Activated effector memory CD4-positive, alpha-beta T cell treated with anti-CD3 and anti-CD28 coated beads, Interleukin-2, amount 50 U/mL, for 16 hours (primary cell): ENCODE data around the gene C22orf39.
A peak's percentile ranks its signal among the peaks of the same experiment; 100 is the strongest.
"Not testable (repeated sequence)": the region's sequence is repeated elsewhere in the genome, so short reads cannot be mapped to it uniquely, and the experiment has no call there.

ENCODE experiments used
- DNase-seq: peaks from one replicate; pipeline ENCODE4 v3.0.0-alpha.2; 2020

The C22orf39 gene

DNA sequence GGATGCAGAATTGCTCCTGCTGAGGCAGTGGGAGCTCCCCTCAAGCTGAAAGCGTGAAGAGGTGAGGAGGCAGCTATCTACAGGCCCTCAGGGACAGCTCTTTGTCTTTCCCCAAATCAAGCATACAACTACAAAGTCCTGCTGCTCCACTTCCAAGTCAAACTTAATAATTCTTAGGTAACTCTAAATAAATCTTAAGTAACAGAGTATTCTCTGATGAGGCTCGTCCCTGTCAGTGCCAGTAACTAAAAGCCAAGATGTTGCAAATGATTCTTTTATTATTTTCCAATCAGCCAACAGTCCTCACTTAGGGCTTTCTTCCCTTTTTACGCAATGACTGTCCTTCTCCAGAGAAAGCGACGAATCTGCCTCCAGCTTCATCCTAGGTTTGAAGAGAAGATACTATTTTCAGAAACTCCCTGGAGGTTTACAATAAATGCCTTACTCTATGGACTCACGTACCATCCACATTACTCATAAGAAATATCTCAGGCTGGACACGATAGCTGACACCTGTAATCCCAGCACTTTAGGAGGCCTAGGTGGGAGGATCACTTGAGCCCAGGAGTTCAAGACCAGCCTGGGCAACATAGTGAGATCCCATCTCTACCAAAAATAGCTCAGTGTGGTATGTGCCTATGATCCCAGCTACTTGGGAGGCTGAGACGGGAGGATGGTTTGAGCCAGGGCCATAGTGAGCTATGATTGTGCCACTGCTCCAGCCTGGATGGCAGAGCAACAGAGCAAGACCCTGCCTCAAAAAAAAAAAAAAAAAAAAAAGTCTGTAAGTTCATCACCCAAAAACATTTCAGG, 3.1 kb upstream of the C22orf39 start:
- DNase-seq = no peak

DNA sequence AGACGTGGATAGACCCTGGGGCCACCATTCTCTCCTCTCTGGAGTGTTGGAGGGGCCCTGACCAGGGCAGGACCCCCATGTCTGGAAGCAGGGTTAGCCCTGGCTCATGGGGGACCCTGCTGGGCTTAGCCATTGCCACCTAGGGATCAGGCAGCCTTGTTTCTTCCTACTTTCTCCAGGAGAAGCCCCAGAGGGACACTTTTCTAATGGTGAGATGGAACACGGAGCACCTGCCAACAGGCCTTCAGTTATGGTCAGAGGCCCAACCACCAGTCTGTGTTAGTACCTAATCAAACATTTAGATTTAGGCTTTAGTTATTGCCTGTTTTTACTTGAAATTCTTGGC, 1.9 kb upstream of the C22orf39 start:
- DNase-seq = no peak

DNA sequence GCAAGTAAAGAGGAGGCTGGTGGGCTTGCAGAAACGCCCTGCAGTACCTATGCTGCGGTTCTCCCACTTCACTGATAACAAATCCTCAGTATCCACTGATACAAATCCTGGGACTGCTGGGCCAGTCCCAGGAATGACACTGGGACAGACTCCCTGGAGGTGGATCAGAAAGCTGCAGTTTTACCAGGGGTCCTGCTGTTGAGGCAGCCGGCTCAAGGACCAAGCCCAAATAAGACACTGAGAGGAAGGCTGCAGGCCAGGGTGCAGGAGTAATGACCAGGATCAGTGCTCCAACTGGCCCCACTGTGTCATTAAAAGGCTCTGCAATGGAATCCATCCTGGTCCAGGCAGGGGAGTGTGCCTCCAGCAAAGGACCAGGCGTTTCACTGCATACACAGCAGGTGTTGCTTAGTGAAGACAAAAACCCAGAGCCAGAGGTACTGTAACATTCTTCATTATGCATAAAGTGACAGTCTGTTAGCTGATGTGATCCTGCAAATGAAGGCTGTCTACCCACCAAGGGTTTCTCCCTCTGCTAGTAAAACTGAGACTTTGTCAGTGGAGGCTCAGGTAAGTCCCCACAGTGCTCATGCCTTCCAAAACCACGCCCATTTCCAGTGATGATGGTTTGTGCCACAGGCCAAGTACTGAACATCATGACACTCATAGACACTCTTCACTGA, 1.4 kb upstream of the C22orf39 start:
- peak; percentile 69 for DNase-seq

DNA sequence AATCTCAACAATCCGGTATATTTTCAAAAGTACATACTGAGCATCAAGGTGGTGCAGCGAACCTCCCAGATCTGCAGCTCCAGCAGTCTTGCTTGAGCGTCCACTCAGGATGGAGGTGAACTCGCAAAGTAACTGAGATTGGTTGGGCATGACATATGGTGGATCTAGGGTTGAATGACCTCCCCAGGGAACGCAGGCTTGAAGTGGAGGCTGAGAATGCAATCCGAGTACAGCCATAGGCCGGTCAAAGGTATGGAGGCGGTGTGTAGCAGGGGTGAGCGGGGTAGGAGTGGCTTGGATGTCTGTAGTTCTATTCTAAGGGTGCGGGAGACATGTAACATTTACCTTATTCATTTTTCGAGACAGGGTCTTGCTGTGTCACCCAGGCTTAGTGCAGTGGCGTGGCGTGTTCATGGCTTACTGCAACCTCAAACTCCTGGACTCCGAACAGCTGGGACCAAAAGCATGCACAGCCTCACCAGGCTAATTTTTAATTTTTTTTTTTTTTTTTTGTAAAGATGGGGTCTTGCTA, 631 bp upstream of the C22orf39 start:
- peak; percentile 70 for DNase-seq

DNA sequence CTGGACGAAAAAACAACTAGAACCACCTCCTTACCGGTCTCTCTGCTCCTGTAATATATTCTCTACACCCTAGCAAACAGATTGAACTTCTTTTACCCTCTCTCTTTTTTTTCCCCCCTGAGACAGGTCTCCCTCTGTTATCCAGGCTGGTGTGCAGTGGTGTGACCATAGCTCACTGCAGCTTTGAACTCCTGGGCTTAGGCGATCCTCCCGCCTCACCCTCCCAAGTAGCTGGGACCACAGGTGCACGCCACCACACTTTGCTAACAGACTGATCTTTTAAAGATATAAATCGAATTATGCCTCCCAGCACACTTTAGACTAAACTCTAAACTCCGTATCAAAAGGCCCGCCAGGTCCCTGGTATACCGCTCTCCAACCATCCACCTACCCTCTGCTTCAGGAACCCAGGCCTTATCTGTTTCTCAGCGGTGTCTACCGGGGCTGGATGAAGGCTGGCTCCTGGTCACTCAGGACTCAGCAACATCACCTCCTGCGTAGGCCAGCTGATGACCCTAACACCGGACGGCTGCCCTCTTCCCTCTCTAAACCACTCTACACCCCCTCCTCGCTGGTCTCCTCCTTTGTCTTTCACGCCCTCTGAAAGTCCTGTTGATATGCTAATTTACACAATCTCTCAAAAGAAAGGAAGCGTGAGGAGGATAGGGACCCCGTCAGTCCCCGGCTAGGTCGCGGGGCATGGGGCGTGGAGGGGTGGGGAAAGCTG, 745 bp downstream of the C22orf39 start:
- no peak for DNase-seq

DNA sequence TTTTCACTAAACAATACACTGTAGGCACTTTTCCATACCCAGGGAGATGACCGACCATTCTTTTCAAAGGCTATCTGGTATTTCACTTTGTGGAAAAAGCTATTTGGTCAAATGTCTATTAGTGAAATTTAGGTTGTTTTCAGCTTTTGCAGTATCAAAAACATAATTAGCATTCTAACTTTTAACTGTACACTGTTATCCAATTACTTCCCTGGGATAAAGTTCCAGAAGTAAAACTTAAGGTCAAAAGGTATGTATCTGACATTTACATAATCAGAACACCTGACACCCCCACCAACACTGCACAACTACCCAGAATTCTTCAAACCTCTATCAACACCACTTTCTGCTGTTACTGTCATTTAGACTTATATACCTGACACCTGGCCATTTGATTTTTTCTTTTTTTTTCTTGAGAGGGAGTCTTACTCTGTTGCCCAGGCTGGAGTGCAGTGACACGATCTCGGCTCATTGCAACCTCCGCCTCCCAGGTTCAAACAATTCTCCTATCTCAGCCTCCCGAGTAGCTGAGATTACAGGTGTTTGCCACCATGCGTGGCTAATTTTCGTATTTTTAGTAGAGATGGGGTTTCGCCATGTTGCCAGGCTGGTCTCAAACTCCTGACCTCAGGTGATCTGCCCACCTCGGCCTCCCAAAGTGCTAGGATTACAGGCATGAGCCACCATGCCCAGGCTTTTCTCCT, 2.1 kb downstream of the C22orf39 start:
- not testable (repeated sequence) for DNase-seq

DNA sequence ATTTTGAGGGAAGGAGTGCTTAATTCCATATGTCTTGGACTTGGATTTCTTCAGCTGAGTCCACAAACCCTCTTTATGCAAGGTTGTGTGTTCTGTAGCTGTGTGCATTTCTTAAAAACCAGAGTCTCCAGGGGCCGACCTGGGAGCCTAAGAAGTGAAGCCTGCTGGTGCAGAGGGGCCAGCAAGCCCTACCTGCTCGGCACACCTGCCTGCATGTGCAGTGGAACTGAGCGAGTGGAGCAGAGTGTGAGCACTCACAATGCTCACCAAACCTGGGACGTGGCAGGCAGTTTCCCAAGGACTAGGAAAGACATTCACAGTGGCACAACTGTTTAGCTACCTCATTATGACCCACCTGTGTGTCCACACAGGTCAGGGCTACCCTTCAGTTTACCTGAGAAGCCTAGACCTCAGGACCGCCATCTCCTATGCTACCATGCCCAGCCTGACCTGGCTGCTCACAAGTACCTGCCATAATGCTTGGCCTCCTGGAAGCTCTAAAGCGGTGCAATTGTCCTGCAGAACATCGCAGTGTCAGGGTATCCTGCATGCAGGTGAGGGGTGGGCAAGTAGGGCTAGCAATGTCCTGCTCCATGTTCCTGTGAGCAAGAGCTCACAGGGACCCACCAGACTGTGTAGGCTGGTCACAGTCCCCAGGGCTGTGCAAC, 3.8 kb downstream of the C22orf39 start:
- DNase-seq = no peak

DNA sequence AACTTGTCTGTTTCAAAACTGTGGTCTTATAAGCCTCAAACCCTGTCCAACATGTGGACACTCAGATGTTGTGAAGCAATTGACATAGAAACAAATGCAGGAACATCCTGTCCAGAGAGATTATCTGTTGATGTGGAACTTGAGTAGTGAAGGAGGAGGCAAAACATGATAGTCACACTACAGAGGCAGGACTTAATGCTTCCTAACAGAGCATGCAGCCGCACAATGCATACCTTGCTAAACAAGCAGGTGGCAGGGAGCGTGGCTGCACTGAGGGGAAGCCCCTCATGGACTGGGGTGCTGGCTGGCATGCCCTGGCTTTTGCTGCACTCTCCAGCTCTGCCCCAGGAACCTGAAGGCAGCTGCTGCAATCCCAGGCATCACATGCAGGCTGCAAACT, 5.3 kb downstream of the C22orf39 start:
- no peak for DNase-seq

DNA sequence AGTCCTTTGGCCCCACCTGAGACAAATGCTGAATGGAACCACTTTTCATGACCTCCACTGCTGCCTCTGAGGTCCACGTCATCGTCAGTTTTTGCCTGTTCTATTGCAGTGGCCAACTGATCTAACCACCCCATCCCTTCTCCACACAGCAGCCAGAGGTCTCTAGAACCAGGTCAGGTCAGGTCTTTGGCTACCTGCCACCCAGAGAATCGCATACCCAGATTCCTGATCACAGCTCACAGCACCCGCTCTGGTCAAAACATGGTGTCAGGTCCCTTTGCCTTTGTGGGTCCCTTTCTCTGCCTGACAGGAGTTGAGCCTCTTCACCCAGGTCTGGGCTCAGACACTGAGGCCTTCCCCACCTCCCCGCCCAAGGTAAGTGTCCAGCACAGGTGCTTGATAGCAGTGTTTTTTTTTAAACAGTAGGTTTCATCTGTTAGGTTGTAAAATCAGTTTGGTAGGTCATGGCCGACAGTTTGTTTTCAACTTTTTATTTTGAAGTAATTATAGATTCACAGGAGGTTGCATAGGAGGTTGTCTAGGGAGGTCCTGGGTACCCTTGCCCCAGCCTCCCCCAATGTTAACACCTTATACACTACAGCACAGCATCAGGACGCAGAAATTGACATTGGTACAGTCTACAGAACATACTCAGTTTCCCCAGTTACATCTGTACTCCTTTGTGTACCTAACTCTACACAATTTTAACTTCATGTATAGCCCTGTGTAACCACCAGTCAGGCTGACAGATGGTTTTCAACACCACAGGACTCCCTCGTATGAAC, 6.9 kb downstream of the C22orf39 start:
- no peak for DNase-seq

DNA sequence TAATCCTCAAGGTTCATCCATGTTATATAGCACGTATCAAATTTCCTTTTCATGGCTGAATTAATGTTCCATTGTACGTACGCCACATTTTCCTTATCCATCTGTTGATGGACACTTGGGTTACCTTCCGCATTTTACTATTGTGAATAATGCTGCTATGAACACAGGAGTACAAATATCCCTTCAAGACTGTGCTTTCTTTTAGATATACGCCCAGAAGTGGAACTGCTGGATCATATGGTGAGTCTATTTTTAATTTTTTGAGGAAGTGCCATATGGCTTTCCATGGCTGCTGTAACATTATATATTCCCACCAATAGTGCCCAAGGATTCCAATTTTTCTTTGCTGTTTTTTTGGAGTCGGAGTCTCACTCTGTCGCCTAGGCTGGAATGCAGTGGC, 9.2 kb downstream of the C22orf39 start:
- DNase-seq = no peak

DNA sequence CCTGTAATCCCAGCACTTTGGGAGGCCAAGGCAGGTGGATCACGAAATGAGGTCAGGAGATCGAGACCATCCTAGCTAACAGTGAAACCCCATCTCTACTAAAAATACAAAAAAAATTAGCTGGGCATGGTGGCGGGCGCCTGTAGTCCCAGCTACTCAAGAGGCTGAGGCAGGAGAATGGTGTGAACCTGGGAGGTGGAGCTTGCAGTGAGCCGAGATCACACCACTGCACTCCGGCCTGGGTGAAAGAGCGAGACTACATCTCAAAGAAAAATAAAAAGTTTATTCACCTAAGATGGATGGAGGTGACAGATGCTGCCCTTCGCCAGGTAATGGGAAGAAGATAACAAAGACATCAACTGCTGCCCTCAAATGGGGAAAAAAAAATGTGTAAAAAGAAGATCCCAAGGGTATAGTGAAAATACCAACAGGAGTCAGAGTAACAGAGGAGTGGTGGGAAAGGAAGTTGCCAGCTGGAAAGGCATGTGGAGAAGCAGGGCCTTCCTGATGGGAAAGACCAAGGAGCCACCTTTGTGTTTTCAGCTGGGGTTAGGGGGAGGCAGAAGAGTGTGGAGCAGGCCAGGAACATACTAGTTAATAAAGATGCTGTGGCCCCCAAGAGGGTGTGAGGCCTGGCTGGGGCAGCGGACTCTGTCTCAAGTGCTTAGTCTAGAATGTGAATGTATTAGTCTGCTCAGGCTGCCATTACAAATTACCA, 10.9 kb downstream of the C22orf39 start:
- not testable (repeated sequence) for DNase-seq

DNA sequence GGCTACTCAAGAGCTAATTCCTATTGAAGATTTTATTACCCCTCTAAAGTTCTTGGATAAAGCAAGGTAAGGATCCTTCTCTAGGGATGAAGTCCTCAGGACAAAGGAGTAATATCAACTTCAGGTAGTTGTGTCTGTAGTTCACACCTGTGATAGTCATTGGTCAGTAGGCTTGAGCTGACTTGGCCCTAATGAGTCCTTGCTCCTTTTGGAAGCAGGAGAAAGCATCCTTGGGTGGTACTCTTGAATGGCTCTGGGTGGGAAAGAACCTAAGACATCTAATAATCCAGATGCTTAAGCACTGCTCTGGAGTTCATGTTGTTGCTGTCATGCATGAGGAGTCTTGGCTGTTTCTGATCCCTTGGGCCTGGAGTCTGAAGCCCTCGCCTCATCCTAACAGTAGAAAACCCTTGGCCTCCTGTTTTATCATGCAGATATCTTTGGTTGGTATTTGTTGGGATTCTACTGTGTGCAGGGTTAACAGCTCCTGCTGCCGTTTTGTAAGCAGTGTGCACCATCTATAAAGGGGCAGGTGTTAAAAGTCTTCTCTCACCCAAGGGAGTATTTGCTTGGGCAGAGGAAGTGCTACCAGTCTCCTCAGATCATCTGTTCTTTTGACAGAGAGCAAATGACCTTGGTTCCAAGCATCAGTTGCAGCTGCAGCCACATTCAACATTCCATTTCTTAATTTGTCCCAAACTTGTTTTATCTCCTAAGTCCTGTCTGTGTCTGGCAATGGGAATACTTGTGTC, 12.5 kb downstream of the C22orf39 start:
- no peak for DNase-seq

DNA sequence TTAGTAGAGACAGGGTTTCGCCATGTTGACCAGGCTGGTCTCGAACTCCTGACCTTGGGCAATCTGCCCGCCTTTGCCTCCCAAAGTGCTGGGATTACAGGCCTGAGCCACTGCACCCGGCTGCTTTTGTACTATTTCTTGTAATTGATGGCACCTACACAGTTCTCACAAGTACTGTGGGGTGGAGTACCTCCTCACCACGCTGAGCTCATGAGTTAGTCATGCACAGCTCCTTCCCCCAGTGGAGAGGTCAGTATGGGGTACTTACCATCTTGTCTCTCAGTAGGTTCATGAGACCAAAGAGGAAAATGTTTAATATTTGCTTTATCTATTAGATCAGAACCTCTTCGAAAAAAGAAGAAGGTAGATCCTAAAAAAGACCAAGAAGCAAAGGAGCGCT, 13.1 kb downstream of the C22orf39 start:
- DNase-seq = no peak

DNA sequence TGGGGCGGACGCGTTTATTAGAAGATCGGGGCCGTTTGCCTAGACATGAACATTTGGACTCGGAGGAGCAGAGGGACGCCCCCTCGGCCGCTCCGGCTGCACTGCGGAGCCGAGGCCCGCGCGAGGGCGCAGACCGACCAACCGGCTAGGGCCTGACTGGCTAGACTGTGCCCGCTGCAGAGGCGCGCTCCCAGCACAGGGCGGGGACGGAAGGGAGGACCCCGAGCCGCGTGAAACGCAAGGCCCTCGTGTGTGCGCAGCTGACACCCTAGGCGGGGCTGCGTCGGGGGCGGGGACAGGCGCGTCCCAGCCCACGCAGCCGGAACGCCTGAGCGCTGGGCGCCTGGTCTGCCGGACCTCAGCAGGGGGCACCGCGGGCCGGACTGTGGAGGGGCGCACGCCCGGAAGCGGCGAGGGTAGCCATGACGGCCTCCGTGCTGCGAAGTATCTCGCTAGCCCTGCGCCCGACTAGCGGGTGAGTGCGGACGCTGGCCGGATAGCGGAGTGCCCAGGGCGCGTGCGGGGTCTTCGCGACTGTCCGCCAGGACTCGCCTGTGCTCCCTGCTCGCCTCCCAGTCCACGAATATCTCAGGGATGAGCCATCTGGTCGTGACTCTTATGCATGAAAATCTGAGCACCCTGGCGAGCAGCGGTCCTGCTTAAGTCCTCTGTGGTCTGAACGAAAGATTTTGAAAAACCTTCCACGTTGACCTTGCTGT, 15.2 kb downstream of the C22orf39 start, which contains the start of gene MRPL40:
TSS of gene MRPL40 (plus strand) at position 413 of the 719 bp plus-strand sequence. CDS start at position 423, 10 bp downstream.
- peak; percentile 96 for DNase-seq

DNA sequence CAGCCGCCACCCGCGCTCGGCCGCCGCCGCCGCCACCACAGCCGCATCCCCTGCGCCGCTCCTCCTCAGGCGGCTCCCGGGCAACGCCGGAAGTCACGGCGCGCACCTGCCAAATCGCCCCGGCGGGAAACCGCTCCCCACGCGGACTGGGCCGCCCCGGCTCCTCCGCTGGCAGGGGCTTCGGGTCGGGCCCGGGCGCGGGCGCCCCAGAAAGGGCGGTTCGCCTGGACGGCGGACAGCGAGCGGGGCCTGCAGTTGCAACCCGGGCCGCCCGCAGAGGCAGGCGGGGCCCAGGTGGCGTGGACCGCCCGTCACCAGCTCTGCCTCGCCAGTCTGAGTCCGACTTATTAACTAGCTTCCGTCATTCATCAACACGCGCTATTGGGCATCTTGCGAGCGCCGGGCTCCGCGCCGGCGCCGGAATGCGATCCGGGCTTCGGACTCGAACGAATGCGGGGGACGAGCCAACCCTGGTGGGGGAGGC, 15.8 kb downstream of the C22orf39 start, which contains the start of gene HIRA:
TSS of gene HIRA (minus strand) at position 85 of the 484 bp plus-strand sequence. CDS start 257 bp downstream, outside the sequence.
- DNase-seq = peak; percentile 96

DNA sequence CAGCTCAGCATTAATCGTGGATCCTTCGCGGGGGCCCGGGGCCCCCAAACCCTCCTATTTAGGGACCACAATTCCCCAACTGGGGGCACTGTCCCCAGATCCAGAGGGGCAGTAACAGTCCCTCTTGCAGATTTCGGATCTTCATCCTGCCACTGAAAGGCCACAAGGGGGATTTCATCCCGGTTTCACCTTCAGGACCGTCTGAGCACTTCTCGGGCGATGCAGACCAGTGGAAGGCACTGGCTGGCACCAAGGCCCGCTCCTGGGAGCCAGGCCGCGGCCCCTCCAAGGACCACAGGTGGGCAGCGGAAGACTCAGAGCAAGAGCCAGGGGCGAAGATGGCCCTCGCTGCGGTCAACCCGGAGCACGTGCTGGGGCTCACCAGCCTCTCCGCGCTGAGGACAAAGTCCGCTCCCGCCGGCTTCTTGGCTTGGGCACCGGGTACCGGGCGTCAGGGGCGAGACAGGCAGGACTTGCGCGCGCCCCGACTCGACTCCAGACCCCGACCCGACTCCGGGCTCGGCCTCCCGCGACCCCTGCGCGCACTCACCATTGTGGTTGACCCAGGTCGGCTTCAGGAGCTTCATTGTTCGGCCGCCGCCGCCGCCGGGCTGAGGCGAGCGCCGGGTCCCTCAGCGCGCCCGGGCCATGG, 16.5 kb downstream of the C22orf39 start:
- peak; percentile 72 for DNase-seq

DNA sequence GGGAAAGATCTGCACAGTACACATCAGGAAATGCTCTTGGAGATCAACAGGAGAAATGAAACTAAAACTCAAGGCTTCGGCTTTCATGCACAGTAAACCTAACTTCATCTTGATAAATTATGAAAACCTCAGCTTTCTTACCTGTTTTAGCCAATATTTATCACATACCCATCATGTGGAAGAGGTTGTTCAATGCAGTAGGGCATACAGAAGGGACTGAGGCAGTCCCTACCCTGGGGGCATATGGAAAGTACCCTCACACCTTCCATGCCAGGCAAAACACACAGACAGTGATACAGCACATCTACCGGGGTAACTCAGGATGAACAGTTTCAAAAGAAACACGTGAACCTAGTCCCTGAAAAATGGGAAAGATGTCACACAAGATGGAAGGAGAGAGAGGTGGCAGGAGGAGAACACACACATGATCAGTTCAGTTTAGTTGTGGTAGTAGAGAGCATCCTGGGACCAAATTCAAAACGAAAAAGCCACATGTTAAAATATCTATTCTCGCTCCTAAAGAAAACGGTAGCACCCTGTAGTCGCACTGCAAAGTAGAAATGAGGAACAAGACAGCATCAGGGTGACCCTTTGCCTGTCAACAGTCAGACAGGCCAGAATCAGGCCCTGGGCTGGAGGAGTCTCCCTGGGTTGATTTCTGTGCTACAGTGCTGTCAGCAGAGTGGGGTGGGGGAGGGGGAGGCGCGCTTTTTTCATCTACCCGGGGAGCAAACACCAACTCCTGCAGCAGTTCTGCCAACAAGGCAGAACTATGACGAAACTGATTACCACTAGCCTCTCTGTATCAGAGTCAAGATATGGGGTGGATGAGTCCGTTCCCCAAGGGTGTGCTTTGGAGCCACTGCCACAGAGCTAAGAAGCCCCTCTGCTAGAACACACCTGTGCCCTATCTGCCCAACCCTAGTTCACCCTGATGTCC, 17.3 kb downstream of the C22orf39 start:
- peak; percentile 78 for DNase-seq
